Gastrocnemius medialis (tissue), 4 donors: Measurements from ENCODE around the gene MYOM3.

Source experiments
- POLR2A ChIP-seq, 2 donors: fragments of 450-650 bp; IDR thresholded peaks; one replicate each; pipeline ENCODE4 v1.6.1; 2017; ENCODE audit warnings: antibody characterized with exemption in 2 of 2, mild to moderate bottlenecking in 2 of 2, moderate library complexity in 2 of 2
- TF ChIP-seq, protein P1 (sequence below), 5 experiments: fragments of 450-650 bp in 3 of 5; fragments of 200-600 bp in 2 of 5; sonication (generic) in 2 of 5; IDR thresholded peaks in 4 of 5; conservative IDR thresholded peaks in 1 of 5; 1 replicate in 4 of 5; 2 replicates in 1 of 5; pipeline ENCODE4 v1.5.1; 2016 to 2019; ENCODE audit warnings: antibody characterized with exemption in 5 of 5, mild to moderate bottlenecking in 3 of 5, moderate library complexity in 3 of 5

GRCh38 chr1:24067978-24068377, 44.0 kb downstream of the MYOM3 start:
- TF ChIP-seq, protein P1, sequence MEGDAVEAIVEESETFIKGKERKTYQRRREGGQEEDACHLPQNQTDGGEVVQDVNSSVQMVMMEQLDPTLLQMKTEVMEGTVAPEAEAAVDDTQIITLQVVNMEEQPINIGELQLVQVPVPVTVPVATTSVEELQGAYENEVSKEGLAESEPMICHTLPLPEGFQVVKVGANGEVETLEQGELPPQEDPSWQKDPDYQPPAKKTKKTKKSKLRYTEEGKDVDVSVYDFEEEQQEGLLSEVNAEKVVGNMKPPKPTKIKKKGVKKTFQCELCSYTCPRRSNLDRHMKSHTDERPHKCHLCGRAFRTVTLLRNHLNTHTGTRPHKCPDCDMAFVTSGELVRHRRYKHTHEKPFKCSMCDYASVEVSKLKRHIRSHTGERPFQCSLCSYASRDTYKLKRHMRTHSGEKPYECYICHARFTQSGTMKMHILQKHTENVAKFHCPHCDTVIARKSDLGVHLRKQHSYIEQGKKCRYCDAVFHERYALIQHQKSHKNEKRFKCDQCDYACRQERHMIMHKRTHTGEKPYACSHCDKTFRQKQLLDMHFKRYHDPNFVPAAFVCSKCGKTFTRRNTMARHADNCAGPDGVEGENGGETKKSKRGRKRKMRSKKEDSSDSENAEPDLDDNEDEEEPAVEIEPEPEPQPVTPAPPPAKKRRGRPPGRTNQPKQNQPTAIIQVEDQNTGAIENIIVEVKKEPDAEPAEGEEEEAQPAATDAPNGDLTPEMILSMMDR (IDR thresholded peaks at IDR 0.05 in 4 of 5, conservative IDR thresholded peaks at IDR 0.05 in 1 of 5), result no peak
- TF ChIP-seq POLR2A (IDR thresholded peaks at IDR 0.05), result no peak
